Measurements from ENCODE around the gene TSNAX.

- no peak for TF ChIP-seq CTCF (conservative IDR thresholded peaks at IDR 0.05; ENCODE audit: low read depth, low read length)
- no peak for TF ChIP-seq EZH2 (IDR thresholded peaks at IDR 0.05; ENCODE audit: borderline replicate concordance, low read depth, low read length, poor library complexity, severe bottlenecking)
These were observed 41.5 kb upstream of the TSNAX start for GRCh38 chr1:231487019-231487418.
